Vagina (tissue), 2 donors: ENCODE results near the gene FES. TPM values are rescaled to one million over a fixed set of nuclear protein-coding genes. Genes with fewer than 3 reads are reported as not detected.
A peak's percentile ranks its signal among the peaks of the same experiment; 100 is the strongest.

ENCODE experiments used
- DNase-seq, 2 donors: peaks; one replicate each; pipeline ENCODE4 v3.0.0-alpha.2; 2017; ENCODE audit errors: extremely low spot score in 2 of 2
- H3K27ac ChIP-seq: fragments of 200-600 bp; sonication (generic); one replicate; pipeline ENCODE4 v1.5.1; 2019
- H3K27me3 ChIP-seq: fragments of 200-600 bp; sonication (generic); one replicate; pipeline ENCODE4 v1.5.1; 2019
- H3K36me3 ChIP-seq, 2 donors: fragments of 200-600 bp; sonication (generic); one replicate each; pipeline ENCODE4 v1.5.1; 2017 to 2019
- H3K4me1 ChIP-seq: fragments of 200-600 bp; sonication (generic); one replicate; pipeline ENCODE4 v1.5.1; 2019
- H3K4me3 ChIP-seq, 2 donors: fragments of 200-600 bp; sonication (generic); 1 replicate in 1 of 2; 2 replicates in 1 of 2; pipeline ENCODE4 v1.5.1; 2016 to 2019
- H3K9me3 ChIP-seq: fragments of 200-600 bp; sonication (generic); one replicate; pipeline ENCODE4 v1.5.1; 2019
- POLR2A ChIP-seq, 2 donors: fragments of 450-650 bp; IDR thresholded peaks; one replicate each; pipeline ENCODE4 v1.6.1; 2017; ENCODE audit warnings: antibody characterized with exemption in 2 of 2, mild to moderate bottlenecking in 2 of 2, moderate library complexity in 2 of 2
- POLR2AphosphoS5 ChIP-seq, 2 donors: sonication (generic); formaldehyde crosslinking; IDR thresholded peaks; one replicate each; pipeline ENCODE4 v1.9.0; 2017; ENCODE audit warnings: antibody characterized with exemption in 2 of 2, mild to moderate bottlenecking in 2 of 2, low read depth in 1 of 2; ENCODE audit not compliant: insufficient read depth in 1 of 2
- intact Hi-C: fragments of 100-400 bp; cut with DNase I; formaldehyde crosslinking; loops from one replicate; pipeline ENCODE4 v1.15.1; 2023
- total RNA-seq: library from RNA; depleted of rRNA; stranded (reverse); fragments of >200 nt; gene quantifications from one replicate; pipeline ENCODE4 v1.2.3, GENCODE V29; 2016
- TF ChIP-seq, protein P1 (sequence below), 3 experiments: fragments of 450-650 bp in 2 of 3; fragments of 200-600 bp in 1 of 3; sonication (generic) in 1 of 3; IDR thresholded peaks; one replicate each; pipeline ENCODE4 v1.5.1; 2017 to 2019; ENCODE audit warnings: antibody characterized with exemption in 3 of 3, mild to moderate bottlenecking in 2 of 3, moderate library complexity in 2 of 3

FES gene
- total RNA-seq, 1 donor from 2014 or later: 47.4 TPM

DNA sequence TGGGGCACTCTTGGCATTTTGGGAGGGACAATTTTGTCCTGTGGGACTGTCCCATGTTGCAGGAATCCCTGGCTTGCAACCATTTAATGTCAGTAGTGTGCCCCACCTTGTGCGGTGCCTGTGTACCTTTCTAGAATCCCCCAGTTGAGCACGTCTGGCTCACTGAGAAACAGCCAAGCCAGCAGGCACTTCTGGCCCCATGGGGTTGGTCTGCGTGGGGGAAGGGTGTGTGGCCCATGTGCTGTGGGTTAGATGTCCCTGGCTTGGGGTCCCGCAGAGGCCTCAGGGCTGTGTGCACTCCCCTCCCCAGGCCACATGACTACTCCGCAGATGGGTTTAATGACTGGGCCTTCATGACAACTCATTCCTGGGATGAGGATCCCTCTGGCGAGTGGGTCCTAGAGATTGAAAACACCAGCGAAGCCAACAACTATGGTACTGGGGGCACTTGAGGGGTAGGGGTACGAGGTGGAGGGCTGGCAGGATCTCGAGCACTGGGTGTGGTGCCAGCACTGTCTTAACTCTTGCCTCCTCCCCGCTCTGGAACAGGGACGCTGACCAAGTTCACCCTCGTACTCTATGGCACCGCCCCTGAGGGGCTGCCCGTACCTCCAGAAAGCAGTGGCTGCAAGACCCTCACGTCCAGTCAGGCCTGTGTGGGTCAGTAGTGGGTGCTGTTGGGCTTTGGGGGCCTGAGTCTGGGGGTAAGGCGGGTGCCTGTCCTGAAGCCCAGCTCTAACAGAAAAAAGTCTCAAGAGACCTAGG is 3.7 kb upstream of the FES start:
- Histone ChIP-seq H3K36me3 (peaks cover 0 to 65% of the 10 kb centered on the region in 2 donors), H3K9me3 (no peaks in the 10 kb centered on the region)
- intact Hi-C loops: loop anchor here (10.0 kb wide), 1 partner anchor 166 kb away; the partner anchor contains the start of gene BLM

DNA sequence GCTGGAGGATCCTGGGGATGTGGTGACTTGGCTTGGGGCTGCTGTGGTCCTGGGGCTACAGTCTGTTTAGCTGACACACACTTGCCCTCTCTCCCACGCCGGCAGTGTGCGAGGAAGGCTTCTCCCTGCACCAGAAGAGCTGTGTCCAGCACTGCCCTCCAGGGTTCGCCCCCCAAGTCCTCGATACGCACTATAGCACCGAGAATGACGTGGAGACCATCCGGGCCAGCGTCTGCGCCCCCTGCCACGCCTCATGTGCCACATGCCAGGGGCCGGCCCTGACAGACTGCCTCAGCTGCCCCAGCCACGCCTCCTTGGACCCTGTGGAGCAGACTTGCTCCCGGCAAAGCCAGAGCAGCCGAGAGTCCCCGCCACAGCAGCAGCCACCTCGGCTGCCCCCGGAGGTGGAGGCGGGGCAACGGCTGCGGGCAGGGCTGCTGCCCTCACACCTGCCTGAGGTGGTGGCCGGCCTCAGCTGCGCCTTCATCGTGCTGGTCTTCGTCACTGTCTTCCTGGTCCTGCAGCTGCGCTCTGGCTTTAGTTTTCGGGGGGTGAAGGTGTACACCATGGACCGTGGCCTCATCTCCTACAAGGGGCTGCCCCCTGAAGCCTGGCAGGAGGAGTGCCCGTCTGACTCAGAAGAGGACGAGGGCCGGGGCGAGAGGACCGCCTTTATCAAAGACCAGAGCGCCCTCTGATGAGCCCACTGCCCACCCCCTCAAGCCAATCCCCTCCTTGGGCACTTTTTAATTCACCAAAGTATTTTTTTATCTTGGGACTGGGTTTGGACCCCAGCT is 2.9 kb upstream of the FES start:
- no peak overlapping the region for H3K27ac ChIP-seq
- peaks cover 31% of the 10 kb centered on the region for H3K4me1 ChIP-seq
- DNase-seq: no peak
- intact Hi-C loops: loop anchor here (10.0 kb wide), 1 partner anchor 167 kb away; the partner anchor contains the start of gene BLM
- H3K27me3 ChIP-seq: no peaks in the 10 kb centered on the region
- H3K4me3 ChIP-seq: no peak overlapping the region
- TF ChIP-seq POLR2A (IDR thresholded peaks at IDR 0.05): no peak
- TF ChIP-seq, protein P1, sequence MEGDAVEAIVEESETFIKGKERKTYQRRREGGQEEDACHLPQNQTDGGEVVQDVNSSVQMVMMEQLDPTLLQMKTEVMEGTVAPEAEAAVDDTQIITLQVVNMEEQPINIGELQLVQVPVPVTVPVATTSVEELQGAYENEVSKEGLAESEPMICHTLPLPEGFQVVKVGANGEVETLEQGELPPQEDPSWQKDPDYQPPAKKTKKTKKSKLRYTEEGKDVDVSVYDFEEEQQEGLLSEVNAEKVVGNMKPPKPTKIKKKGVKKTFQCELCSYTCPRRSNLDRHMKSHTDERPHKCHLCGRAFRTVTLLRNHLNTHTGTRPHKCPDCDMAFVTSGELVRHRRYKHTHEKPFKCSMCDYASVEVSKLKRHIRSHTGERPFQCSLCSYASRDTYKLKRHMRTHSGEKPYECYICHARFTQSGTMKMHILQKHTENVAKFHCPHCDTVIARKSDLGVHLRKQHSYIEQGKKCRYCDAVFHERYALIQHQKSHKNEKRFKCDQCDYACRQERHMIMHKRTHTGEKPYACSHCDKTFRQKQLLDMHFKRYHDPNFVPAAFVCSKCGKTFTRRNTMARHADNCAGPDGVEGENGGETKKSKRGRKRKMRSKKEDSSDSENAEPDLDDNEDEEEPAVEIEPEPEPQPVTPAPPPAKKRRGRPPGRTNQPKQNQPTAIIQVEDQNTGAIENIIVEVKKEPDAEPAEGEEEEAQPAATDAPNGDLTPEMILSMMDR (IDR thresholded peaks at IDR 0.05): no peak
- H3K9me3 ChIP-seq: no peaks in the 10 kb centered on the region
- H3K36me3 ChIP-seq: peaks cover 0 to 57% of the 10 kb centered on the region in 2 donors

More for the DNA sequence above, 3.7 kb upstream of the FES start:
- H3K27me3 ChIP-seq: no peaks in the 10 kb centered on the region
- DNase-seq: no peak
- H3K4me1 ChIP-seq: peaks cover 22% of the 10 kb centered on the region
- TF ChIP-seq, protein P1 (IDR thresholded peaks at IDR 0.05): no peak
- TF ChIP-seq POLR2AphosphoS5 (IDR thresholded peaks at IDR 0.05; ENCODE audit: insufficient read depth in 1 of 2, low read depth in 1 of 2) (no peak), POLR2A (IDR thresholded peaks at IDR 0.05) (no peak)
- H3K27ac ChIP-seq: no peak overlapping the region
- no peak overlapping the region for H3K4me3 ChIP-seq

DNA sequence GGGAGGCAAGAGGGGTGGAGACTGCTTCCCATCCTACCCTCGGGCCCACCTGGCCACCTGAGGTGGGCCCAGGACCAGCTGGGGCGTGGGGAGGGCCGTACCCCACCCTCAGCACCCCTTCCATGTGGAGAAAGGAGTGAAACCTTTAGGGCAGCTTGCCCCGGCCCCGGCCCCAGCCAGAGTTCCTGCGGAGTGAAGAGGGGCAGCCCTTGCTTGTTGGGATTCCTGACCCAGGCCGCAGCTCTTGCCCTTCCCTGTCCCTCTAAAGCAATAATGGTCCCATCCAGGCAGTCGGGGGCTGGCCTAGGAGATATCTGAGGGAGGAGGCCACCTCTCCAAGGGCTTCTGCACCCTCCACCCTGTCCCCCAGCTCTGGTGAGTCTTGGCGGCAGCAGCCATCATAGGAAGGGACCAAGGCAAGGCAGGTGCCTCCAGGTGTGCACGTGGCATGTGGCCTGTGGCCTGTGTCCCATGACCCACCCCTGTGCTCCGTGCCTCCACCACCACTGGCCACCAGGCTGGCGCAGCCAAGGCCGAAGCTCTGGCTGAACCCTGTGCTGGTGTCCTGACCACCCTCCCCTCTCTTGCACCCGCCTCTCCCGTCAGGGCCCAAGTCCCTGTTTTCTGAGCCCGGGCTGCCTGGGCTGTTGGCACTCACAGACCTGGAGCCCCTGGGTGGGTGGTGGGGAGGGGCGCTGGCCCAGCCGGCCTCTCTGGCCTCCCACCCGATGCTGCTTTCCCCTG is 2.2 kb upstream of the FES start:
- Histone ChIP-seq H3K27me3 (no peaks in the 10 kb centered on the region), H3K4me1 (peaks cover 36% of the 10 kb centered on the region), H3K36me3 (peaks cover 0 to 49% of the 10 kb centered on the region in 2 donors), H3K9me3 (no peaks in the 10 kb centered on the region), H3K27ac (no peak overlapping the region), H3K4me3 (no peak overlapping the region)
- TF ChIP-seq POLR2A (IDR thresholded peaks at IDR 0.05) (no peak), POLR2AphosphoS5 (IDR thresholded peaks at IDR 0.05; ENCODE audit: insufficient read depth in 1 of 2, low read depth in 1 of 2) (no peak)
- TF ChIP-seq, protein P1 (IDR thresholded peaks at IDR 0.05): no peak
- no peak for DNase-seq
- intact Hi-C loops: loop anchor here (10.0 kb wide), 1 partner anchor 167 kb away; the partner anchor contains the start of gene BLM

DNA sequence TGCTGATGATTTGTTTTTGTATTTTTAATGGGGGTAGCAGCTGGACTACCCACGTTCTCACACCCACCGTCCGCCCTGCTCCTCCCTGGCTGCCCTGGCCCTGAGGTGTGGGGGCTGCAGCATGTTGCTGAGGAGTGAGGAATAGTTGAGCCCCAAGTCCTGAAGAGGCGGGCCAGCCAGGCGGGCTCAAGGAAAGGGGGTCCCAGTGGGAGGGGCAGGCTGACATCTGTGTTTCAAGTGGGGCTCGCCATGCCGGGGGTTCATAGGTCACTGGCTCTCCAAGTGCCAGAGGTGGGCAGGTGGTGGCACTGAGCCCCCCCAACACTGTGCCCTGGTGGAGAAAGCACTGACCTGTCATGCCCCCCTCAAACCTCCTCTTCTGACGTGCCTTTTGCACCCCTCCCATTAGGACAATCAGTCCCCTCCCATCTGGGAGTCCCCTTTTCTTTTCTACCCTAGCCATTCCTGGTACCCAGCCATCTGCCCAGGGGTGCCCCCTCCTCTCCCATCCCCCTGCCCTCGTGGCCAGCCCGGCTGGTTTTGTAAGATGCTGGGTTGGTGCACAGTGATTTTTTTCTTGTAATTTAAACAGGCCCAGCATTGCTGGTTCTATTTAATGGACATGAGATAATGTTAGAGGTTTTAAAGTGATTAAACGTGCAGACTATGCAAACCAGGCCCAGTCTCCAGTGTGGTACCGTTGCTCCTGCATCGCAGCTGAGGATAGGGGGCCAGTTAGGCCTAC is 1.4 kb upstream of the FES start:
- Histone ChIP-seq H3K4me3 (no peak overlapping the region), H3K36me3 (peaks cover 0 to 41% of the 10 kb centered on the region in 2 donors), H3K9me3 (no peaks in the 10 kb centered on the region), H3K27ac (peak overlapping the region; percentile 97), H3K27me3 (no peaks in the 10 kb centered on the region), H3K4me1 (peaks cover 36% of the 10 kb centered on the region)
- intact Hi-C loops: loop anchor here (10.0 kb wide), 1 partner anchor 168 kb away; the partner anchor contains the start of gene BLM
- no peak for DNase-seq
- TF ChIP-seq, protein P1 (IDR thresholded peaks at IDR 0.05): no peak
- TF ChIP-seq POLR2AphosphoS5 (IDR thresholded peaks at IDR 0.05; ENCODE audit: insufficient read depth in 1 of 2, low read depth in 1 of 2): no peak
- TF ChIP-seq POLR2A (IDR thresholded peaks at IDR 0.05): no peak
